GM18499 (cell line): ENCODE data around the gene ATR.
"Not testable (repeated sequence)": the region's sequence is repeated elsewhere in the genome, so short reads cannot be mapped to it uniquely, and the experiment has no call there.

ENCODE experiments used
- ATAC-seq: cut with Tn5 transposase; IDR thresholded peaks from one replicate; pipeline ENCODE4 v1.9.1; 2021; ENCODE audit warnings: moderate number of reproducible peaks; ENCODE audit not compliant: insufficient read depth, unreplicated experiment

The ATR gene

DNA sequence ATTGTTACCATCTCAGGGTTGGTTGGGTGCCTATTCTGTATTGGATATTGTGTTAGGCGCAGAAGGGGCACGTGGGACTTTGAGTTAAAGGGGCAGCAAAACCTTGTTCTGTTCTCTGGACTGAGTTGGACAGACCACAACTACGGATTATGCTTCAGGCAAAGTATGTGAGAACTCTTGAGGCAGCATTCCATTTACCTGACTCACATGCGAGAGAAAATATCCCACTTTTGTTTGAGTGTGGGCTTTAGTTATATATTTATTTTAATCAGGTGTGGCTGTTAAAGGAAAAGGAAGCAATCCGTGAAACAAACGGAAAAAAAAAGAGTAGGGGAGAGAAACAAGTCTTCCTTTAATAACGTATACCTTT, 17.0 kb upstream of the ATR start:
- ATAC-seq = no peak

DNA sequence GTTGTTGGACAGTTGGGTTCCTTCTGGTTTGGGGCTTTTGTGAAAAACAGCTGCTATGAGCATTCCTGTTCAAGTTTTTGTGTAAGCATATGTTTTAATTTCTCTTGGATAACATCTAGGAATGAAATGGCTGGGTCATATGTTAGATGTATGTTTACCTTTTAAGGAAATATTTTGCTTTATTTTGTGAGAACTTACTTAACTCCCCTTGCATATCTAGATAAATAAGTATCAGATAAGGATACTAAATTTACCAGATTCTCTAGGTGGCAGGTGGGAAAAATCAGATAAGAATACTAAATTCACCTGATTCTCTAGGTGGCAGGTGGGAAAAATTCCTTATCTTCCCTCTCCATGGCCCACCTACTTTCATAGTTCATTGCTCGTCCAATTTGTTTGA, 16.6 kb upstream of the ATR start:
- ATAC-seq = no peak

DNA sequence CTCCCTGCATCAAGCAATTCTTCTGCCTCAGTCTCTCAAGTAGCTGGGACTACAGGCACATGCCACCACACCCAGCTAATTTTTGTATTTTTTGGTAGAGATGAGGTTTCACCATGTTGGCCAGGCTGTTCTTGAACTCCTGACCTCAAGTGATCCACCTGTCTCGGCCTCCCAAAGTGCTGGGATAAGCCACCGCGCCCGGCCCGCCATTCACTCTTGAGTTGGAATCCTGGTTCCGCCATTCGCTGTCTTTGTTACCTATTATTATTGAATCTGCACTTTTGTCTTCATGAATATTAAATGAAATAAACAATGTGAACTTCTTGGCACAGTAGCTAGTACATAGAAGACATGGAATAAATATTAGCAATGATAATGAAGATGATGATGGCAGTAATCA, 13.7 kb upstream of the ATR start:
- not testable (repeated sequence) for ATAC-seq

DNA sequence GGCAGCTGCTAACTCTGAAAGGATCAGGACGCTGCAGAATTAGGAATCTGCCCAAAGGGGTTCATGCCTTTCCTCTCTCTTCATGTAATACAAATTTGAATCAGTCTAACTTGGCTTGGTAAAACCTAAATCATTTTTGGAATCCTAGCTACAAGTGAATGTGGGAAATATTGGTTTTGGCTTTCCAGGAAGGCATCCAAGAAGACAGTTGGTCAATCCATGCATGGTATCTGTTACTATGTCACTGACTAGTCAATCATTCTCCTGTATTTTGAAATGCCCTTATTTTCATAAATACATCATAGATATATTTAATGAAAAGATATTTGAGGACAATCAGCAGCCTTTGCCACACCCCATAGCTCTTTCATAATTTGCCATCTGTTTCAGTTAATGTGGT, 10.2 kb upstream of the ATR start:
- no peak for ATAC-seq

DNA sequence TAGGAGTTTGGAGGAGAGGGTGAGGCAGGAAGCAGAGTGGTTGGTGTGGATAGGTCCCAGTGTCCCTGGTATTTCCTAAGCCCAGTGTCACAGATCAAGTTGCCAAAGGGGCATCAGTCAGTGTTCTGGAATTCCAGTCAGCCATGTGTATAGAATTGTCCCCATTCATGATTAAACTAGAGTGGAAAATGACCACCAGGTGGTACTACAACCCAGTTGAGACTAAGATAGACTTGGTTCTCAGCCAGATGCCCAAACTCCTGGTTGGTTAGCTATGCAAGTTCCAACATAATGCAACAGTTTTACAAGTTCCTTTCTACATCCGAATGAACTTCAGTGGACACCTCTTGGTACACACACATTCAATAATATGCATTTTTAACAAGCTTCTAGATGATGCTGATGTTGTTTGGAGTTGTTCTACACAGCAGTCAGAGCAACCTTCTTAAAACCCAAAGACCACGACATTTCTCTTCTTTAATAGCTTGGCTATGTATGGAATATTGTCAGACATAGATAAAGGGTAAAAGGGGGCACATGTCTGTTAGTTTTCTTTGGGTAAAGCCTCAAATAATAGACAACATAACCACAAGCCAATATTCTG, 8.4 kb upstream of the ATR start:
- no peak for ATAC-seq

DNA sequence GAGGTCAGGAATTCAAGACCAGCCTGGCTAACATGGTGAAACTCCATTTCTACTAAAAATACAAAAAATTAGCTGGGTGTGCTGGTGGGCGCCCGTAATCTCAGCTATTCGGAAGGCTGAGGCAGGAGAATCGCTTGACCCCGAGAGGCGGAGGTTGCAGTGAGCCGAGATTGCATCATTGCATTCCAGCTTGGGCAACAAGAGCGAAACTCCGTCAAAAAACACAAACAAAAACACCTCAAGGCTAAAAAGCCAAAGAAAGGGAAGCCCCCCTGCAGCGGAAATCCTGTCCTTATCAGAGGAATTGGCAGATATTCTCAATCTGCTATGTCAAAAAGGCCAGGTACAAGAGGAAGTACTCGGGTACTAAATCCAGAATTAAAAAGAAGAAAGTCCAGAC, 2.5 kb upstream of the ATR start:
- not testable (repeated sequence) for ATAC-seq

DNA sequence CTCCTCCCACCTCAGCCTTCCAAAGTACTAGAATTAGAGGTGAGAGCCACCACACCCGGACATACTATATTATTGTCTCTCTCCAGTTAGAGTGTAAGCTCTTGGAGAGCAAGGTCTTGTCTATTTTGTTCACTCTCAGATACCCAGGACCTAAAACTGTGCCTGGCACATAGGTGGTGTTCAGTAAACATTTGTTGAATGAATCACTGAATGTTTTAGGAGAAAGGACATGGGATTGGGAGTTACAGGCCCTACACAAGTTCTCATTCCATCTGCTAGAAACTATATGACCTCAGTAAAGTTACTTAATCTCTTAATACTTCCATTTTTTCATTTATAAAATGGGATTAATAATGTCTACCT, 1.5 kb upstream of the ATR start:
- ATAC-seq = no peak

DNA sequence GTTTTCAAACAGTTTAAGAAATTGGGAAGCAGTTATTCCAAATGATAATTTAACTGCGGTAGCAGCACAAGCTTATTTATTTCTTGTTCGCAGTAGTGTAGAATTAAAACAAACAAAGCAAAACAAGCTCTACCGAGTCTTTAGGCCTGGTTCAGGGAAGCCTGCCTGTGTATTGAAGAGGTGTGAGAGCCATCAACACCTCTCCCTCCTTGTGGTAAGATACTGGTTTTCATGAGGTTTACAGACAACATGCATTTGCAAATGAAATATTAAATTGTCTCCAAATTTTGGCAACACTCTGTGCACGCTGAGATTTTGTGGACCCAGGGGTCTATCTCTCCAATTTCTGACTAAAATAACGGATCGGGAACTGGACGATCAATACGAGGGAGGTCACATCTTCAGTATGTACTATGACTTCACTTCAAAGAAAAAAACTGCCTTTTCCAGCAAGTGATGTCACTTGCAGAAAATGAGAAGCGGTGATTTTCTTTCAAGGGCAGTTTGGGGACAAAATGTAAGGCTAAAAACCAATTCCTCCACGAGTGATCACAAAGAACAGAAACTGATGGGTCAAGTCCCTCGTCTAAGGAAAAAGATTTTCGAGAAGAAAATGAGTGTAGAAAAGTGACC, 721 bp downstream of the ATR start:
- no peak for ATAC-seq

DNA sequence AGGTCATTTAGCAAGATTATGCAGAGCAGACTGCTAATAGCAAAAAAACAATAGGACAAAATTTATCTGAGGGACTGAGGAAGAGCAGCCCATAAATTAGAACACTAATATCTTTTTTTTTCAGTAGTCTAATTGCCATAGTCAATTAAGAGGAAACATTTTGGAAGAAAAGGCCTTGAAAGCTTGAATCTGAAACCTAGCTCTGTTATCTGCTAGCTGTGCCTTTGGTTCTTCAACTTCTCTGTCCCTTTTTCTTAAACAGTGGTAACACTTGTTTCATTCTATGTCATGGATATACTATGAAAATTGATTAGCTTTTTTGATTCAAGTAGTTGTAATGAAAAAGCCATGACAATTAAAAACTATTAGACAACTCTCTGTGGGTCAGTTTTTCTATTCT, 1.7 kb downstream of the ATR start:
- ATAC-seq = no peak

DNA sequence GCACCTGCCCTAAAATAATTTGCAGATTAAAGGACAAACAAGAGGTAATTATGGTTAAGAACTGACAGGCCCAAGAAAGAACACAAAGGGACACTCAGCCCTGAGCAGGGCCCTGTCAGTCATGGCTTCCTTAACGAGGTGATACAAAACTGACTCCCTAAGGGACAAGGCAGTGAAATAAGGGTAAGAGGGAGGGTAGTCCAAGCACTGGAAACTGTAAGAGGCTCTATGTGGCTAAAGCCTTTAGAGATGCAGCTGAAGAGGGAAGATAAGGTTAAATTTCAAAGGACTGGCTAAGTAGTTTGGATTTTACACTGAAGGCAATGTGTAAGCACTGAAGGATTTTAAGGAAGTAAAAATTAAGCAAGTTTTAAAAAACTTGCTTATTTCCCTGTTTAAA, 3.9 kb downstream of the ATR start:
- ATAC-seq = no peak

DNA sequence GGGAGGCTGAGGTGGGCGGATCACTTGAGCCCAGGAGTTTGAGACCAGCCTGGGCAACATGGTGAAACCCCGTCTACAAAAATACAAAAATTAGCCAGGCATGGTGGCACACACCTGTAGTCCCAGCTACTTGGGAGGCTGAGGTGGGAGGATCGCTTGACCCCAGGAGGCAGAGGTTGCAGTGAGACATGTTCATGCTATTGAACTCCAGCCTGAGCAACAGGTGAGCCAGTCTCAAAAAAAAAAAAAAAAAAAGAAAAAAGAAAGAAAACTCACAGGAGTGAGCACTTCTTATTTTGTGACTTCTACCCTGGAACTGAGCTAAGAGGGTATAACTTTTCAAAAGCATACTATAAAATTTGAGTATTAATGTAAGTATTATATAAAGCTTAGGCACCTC, 4.3 kb downstream of the ATR start:
- not testable (repeated sequence) for ATAC-seq

DNA sequence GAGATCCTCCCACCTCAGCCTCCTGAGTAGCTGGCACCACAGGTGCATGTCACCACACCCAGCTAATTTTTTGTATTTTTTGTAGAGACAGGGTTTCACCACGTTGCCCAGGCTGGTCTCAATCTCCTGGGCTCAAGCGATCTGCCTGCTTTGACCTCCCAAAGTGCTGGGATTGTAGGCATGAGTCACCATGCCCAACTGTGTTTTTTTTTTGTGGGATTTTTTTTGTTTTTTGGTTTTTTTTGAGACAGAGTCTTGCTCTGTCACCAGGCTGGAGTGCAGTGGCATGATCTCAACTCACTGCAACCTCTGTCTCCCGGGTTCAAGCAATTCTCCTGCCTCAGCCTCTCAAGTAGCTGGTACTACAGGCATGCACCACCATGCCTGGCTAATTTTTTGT, 9.1 kb downstream of the ATR start:
- not testable (repeated sequence) for ATAC-seq

DNA sequence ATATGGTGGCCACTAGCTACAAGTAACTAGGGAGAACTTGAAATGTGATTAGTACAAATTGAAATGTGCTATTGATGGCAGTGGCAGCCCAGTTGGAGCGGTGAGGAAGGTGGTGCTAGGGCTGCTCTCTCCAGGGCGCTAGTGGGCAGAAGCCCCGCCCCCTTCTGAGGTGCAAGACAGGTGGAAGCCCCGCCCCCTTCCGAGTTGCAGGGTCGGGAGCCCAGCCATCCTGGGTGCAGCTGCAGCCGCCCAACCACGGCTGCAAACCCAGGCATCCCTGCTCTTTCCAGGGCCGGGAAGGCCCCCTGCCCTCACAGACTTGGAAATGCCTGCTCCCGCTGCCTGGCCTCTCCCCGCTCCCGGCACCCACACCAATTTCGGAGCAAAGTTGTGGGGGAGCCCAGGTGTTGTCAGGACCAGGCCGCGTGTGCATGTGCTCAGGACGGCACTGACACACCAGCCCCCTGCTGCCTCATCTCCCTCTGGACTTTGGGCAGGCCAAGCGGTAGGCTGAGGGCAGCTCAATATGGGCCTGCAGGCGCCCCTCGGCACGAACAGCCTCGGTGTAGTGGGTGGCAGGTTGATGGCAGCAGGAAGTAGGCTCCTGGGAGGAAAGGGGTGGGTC, 10.0 kb downstream of the ATR start:
- no peak for ATAC-seq

DNA sequence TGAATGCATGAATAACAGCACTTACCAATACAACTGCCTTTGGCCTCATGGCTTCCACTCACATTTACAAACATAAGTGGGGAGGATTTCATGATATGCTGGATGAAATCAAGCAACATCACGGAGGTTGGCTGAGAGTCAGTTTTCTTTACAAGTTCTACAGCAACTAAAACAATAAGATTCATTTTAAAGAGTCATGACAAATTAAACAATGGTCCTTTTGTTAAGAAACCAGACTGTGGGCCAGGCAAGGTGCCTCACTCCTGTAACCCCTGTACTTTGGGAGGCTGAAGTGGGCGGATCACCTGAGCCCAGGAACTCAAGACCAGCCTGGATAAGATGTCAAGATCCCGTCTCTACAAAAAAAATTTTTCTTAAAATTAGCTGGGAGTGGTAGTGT, 12.4 kb downstream of the ATR start:
- no peak for ATAC-seq

DNA sequence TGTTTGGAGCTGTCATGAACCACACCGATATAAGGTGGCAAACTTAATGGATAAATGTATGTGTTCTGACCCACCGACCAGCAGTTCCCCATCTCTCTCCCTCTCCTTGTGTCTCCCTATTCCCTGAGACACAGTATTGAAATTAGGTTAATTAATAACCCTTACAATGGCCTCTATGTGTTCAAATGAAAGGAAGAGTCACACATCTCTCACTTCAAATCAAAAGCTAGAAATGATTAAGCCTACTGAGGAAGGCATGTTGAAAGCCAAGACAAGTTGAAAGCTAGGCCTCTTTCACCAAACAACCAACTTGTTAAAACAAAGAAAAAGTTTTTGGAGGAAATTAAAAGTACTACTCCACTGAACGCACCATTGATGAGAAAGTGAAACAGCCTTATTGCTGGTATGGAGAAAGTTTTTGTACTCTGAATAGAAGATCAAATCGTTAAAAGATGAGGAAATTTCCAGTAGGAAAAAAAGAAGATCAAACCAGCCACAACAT, 15.0 kb downstream of the ATR start:
- ATAC-seq = no peak

DNA sequence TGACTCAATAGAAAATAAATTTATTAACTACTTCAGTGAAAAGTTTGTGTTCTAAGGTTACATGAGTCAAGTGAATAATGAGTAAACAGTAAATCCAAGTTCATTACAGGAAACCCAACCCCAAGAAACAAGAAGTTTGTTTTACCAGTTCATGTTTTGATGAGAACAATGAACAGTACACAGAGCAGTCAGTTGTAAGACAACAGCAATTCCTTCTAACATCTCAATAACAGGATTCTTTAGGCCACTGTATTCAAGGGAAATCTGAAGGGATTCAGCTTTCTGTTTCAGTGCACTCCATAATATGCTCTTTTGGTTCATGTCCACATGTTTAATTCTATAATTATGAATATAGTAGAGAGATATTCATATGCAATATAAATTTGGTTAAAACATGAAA, 18.4 kb downstream of the ATR start:
- ATAC-seq = no peak

DNA sequence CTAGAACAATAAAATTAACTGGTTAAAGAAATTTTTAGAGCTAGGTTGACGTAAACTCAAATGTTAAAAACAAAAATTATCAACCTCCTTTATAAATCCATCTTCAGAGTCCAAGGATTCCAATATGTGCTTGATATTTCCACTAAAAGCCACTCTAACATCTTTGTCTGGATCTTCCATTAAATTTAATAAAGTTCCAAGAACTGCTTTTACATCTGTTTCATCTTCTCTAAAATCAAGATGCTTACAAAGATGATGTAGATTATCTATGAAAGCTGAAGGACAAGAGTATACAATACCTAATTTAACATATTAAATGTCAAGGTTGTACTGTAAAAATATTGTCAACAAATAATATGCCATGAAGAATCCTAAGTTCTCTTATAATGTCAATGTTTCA, 24.8 kb downstream of the ATR start:
- no peak for ATAC-seq

DNA sequence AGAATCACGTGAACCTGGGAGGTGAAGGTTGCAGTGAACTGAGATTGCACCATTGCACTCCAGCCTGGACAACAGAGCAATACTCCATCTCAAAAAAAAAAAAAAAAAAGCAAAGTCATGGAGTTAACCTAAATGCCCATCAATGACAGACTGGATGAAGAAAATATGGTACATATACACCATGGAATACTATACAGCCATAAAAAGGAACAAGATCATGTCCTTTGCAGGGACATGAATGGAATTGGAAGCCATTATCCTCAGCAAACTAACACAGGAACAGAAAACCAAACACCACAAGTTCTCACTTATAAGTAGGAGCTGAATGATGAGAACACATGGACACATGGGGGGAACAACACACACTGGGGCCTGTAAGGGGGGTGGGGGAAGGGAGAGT, 26.0 kb downstream of the ATR start:
- not testable (repeated sequence) for ATAC-seq

DNA sequence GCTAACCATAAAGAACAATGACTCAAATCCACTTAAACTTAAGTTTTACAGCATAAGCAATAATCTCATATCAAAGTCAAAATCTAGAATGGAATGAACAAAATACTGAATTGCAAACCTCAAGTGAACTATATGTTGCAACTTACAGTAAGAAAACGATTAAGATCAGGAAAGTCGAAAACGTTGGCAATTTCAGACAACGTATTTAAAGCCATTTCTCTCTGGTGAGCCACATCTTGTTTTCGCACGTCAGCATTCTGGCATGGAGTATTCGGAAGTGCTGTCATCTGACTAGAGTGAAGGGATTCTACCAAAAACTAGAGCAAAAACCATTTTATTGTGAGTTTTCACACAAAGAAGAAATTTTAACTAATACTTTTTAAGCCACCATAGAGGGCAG, 28.5 kb downstream of the ATR start:
- no peak for ATAC-seq

DNA sequence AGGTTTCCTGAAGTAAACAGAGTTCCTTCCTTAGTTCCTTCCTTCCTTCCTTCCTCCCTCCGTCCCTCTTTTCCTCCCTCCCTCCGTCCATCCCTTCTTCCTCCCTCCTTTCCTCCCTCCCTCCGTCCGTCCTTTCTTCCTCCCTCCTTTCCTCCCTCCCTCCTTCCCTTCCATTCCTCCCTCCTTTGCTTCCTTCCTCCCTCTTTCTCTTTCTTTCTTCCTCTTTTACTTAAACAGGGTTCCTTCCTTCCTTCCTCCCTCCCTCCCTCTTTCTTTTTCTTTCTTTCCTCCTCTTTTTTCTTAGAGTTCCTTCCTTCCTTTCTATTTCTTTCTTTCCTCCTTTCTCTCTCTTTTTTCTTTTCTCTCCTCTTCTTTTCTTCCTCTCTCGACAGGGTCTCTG, 35.2 kb downstream of the ATR start:
- no peak for ATAC-seq

DNA sequence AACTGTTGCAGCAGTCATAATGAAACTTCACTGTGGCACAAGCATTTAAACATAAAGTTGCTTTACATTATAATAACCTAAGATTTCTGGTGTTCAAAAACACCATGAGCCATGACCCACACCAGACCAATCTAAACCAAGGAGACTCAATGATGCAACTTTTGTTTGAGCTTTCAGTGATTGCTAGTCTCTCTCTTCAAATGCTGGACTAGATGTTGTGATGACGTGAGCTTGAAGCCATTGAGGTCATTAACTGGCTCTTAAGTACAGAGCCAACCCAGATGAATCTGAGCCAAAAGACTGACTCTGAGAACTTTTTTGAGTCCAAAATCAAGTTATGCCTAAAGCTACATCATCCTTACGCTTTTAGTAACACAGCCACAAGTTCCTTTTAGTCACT, 36.5 kb downstream of the ATR start:
- ATAC-seq = no peak

DNA sequence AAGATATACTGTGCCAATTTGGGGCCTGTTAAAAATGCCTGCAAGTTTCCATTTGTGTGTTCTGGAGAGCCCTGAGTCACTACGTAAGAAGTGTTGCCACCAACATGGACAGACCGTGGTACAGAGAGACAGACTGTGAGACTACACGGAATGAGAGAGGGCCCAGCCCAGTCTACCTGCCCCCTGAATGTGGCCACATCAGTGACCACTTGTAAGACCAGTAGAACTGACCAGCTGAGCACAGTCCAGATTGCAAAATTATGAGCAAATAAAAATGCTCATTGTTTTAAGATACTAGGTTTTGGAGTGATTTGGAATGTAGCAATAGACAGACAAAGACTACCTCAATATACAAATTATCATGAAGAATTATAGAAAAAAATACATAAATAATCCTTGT, 42.0 kb downstream of the ATR start:
- no peak for ATAC-seq
